H1 (cell line): ENCODE data around the gene YIPF2. TPM values are rescaled to one million over a fixed set of nuclear protein-coding genes. Genes with fewer than 3 reads are reported as not detected.

ENCODE experiments used
- CTCF ChIA-PET: fragments of 300-600 bp; sonication (Branson Sonifier 250); formaldehyde crosslinking; loops from one replicate; lab custom pipeline; 2021; ENCODE audit not compliant: partially characterized antibody; lab: Charles Lee
- POLR2A ChIA-PET: fragments of 300-600 bp; sonication (Branson Sonifier 250); formaldehyde crosslinking; loops from one replicate; lab custom pipeline; 2021; ENCODE audit warnings: inconsistent platforms; ENCODE audit not compliant: partially characterized antibody; lab: Charles Lee
- DNase-seq, 2 experiments: peaks; one replicate each; pipeline versions ENCODE4 v3.0.0 to v3.0.0-alpha.2; 2010 to 2022; ENCODE audit warnings: low spot score in 2 of 2, low read depth in 1 of 2, mixed read lengths in 1 of 2
- FAIRE-seq: peaks from 2 replicates; lab custom pipeline; 2011; peaks lifted over from hg19 to GRCh38; lab: Jason Lieb, UNC
- H2AFZ ChIP-seq: 2 replicates; pipeline ENCODE4 v1.8.1; 2012; ENCODE audit warnings: low read length, inconsistent platforms
- H2AK5ac ChIP-seq: 2 replicates; pipeline ENCODE4 v1.6.1; 2013; ENCODE audit warnings: low read depth, low read length
- H2BK120ac ChIP-seq: replicated peaks from 2 replicates; pipeline ENCODE3; 2013; ENCODE audit warnings: low read depth, low read length, inconsistent platforms
- H2BK12ac ChIP-seq: 2 replicates; pipeline ENCODE4 v1.6.1; 2013; ENCODE audit warnings: low read depth, low read length
- H2BK15ac ChIP-seq: 2 replicates; pipeline ENCODE4 v1.6.1; 2013; ENCODE audit warnings: low read length
- H2BK20ac ChIP-seq: 2 replicates; pipeline ENCODE4 v1.6.1; 2013; ENCODE audit warnings: low read length
- H2BK5ac ChIP-seq: 2 replicates; pipeline ENCODE4 v1.6.1; 2013; ENCODE audit warnings: low read depth, low read length
- H3K14ac ChIP-seq: 2 replicates; pipeline ENCODE4 v1.6.1; 2013; ENCODE audit warnings: inconsistent platforms; ENCODE audit not compliant: insufficient read length
- H3K18ac ChIP-seq: 2 replicates; pipeline ENCODE4 v1.6.1; 2013; ENCODE audit warnings: low read length; ENCODE audit errors: extremely low read depth
- H3K23ac ChIP-seq: 2 replicates; pipeline ENCODE4 v1.6.1; 2013; ENCODE audit warnings: inconsistent platforms; ENCODE audit not compliant: insufficient read length
- H3K23me2 ChIP-seq: 2 replicates; pipeline ENCODE4 v1.6.1; 2013; ENCODE audit warnings: low read depth, low read length
- H3K27ac ChIP-seq: 2 replicates; pipeline ENCODE4 v1.6.1; 2011; ENCODE audit warnings: low read depth, low read length, inconsistent platforms
- H3K27me3 ChIP-seq, 4 experiments: replicated peaks in 1 of 4; 1 replicate in 1 of 4; 2 replicates in 3 of 4; pipeline versions ENCODE4 v1.6.1 to v1.8.1; 2011 to 2013; ENCODE audit warnings: low read length in 3 of 4, mild to moderate bottlenecking in 3 of 4, inconsistent platforms in 2 of 4, mixed read lengths in 2 of 4, moderate library complexity in 1 of 4; ENCODE audit not compliant: control insufficient read depth in 3 of 4, insufficient read depth in 3 of 4; ENCODE audit errors: extremely low read depth in 1 of 4
- H3K36me3 ChIP-seq, 4 experiments: 2 replicates each; pipeline versions ENCODE4 v1.6.1 to v1.8.1; 2011 to 2013; ENCODE audit warnings: mild to moderate bottlenecking in 4 of 4, low read length in 3 of 4, moderate library complexity in 2 of 4, control low read depth in 1 of 4, inconsistent platforms in 1 of 4; ENCODE audit not compliant: insufficient read depth in 4 of 4, control insufficient read depth in 2 of 4
- H3K4ac ChIP-seq: replicated peaks from 2 replicates; pipeline ENCODE3; 2013; ENCODE audit warnings: low read length, low read depth, mixed read lengths, inconsistent platforms; ENCODE audit not compliant: insufficient read length
- H3K4me1 ChIP-seq, 4 experiments: replicated peaks in 1 of 4; 1 replicate in 1 of 4; 2 replicates in 3 of 4; pipeline versions ENCODE4 v1.6.1 to v1.8.1; 2011 to 2013; ENCODE audit warnings: low read length in 3 of 4, inconsistent platforms in 2 of 4, mixed read lengths in 1 of 4; ENCODE audit not compliant: insufficient read depth in 4 of 4, control insufficient read depth in 3 of 4
- H3K4me2 ChIP-seq, 2 experiments: 2 replicates each; pipeline versions ENCODE4 v1.6.1 to v1.8.1; 2011 to 2013; ENCODE audit warnings: low read depth in 2 of 2, low read length in 2 of 2, control low read depth in 1 of 2, inconsistent platforms in 1 of 2, mild to moderate bottlenecking in 1 of 2; ENCODE audit not compliant: insufficient read depth in 1 of 2
- H3K4me3 ChIP-seq, 4 experiments: fragments of 200-600, 300-600 bp in 1 of 4; sonication (generic), shearing (Covaris generic), sonication (Bioruptor Twin) in 1 of 4; 2 replicates each; pipeline versions ENCODE4 v1.5.1 to v1.8.1; 2011 to 2016; ENCODE audit warnings: low read length in 4 of 4, low read depth in 3 of 4, control low read depth in 2 of 4, inconsistent platforms in 2 of 4, mild to moderate bottlenecking in 2 of 4, mixed read lengths in 1 of 4, moderate library complexity in 1 of 4; ENCODE audit not compliant: insufficient read depth in 2 of 4; ENCODE audit errors: extremely low read depth in 1 of 4
- H3K56ac ChIP-seq: replicated peaks from 2 replicates; pipeline ENCODE3; 2013; ENCODE audit warnings: low read depth, mild to moderate bottlenecking, mixed read lengths, low read length, inconsistent platforms; ENCODE audit not compliant: insufficient read length
- H3K79me1 ChIP-seq: 2 replicates; pipeline ENCODE4 v1.6.1; 2013; ENCODE audit warnings: low read depth, low read length, control low read depth
- H3K79me2 ChIP-seq, 2 experiments: 2 replicates each; pipeline versions ENCODE4 v1.6.1 to v1.8.1; 2012 to 2013; ENCODE audit warnings: low read length in 2 of 2, mild to moderate bottlenecking in 2 of 2, inconsistent platforms in 1 of 2; ENCODE audit not compliant: insufficient read depth in 2 of 2, control insufficient read depth in 1 of 2
- H3K9ac ChIP-seq, 4 experiments: replicated peaks in 1 of 4; 1 replicate in 1 of 4; 2 replicates in 3 of 4; pipeline versions ENCODE4 v1.6.1 to v1.8.1; 2011 to 2013; ENCODE audit warnings: low read depth in 3 of 4, low read length in 3 of 4, control low read depth in 2 of 4, mild to moderate bottlenecking in 2 of 4, moderate library complexity in 2 of 4, inconsistent platforms in 1 of 4; ENCODE audit errors: extremely low read depth in 1 of 4
- H3K9me3 ChIP-seq, 2 experiments: 2 replicates each; pipeline versions ENCODE4 v1.6.1 to v1.8.1; 2012 to 2013; ENCODE audit warnings: mild to moderate bottlenecking in 2 of 2, moderate library complexity in 2 of 2, control low read depth in 1 of 2, inconsistent platforms in 1 of 2, low read depth in 1 of 2, low read length in 1 of 2, mixed read lengths in 1 of 2; ENCODE audit not compliant: insufficient read depth in 2 of 2
- H4K20me1 ChIP-seq, 2 experiments: replicated peaks in 1 of 2; 2 replicates each; pipeline versions ENCODE3 to v1.8.1; 2011 to 2013; ENCODE audit warnings: inconsistent platforms in 2 of 2, low read length in 2 of 2, mild to moderate bottlenecking in 1 of 2; ENCODE audit not compliant: insufficient read depth in 2 of 2, control insufficient read depth in 1 of 2
- H4K5ac ChIP-seq: 2 replicates; pipeline ENCODE4 v1.6.1; 2013; ENCODE audit warnings: low read length, low read depth, mixed read lengths, inconsistent platforms; ENCODE audit not compliant: insufficient read length
- H4K8ac ChIP-seq: 2 replicates; pipeline ENCODE4 v1.8.0; 2013; ENCODE audit warnings: mild to moderate bottlenecking, moderate library complexity, low read length, inconsistent platforms; ENCODE audit not compliant: insufficient read depth; ENCODE audit errors: extremely low read depth
- H4K91ac ChIP-seq: replicated peaks from 2 replicates; pipeline ENCODE3; 2013; ENCODE audit warnings: low read length, mixed read lengths, inconsistent platforms; ENCODE audit not compliant: insufficient read length
- CREB1 ChIP-seq: IDR thresholded peaks from 2 replicates; pipeline ENCODE4 v1.6.1; 2012; ENCODE audit warnings: inconsistent platforms
- GTF2F1 ChIP-seq: IDR thresholded peaks from 2 replicates; pipeline ENCODE4 v1.6.1; 2012; ENCODE audit warnings: low read depth, low read length, improper control_type of control experiment, borderline replicate concordance
- JUN ChIP-seq: IDR thresholded peaks from 2 replicates; pipeline ENCODE4 v1.6.1; 2011; ENCODE audit warnings: low read depth, mild to moderate bottlenecking, improper control_type of control experiment, low read length
- MAX ChIP-seq: IDR thresholded peaks from 2 replicates; pipeline ENCODE4 v1.6.1; 2012; ENCODE audit warnings: inconsistent platforms
- SIN3A ChIP-seq, 2 experiments: IDR thresholded peaks in 1 of 2; conservative IDR thresholded peaks in 1 of 2; 2 replicates each; pipeline ENCODE4 v1.6.1; 2011 to 2012; ENCODE audit warnings: low read length in 2 of 2, improper control_type of control experiment in 1 of 2, low read depth in 1 of 2, mild to moderate bottlenecking in 1 of 2
- SP1 ChIP-seq: IDR thresholded peaks from 2 replicates; pipeline ENCODE4 v1.6.1; 2011; ENCODE audit warnings: low read depth, low read length
- WGBS, 2 experiments: shearing (Covaris generic) in 1 of 2; methylation state at CpG; one replicate each; pipeline versions ENCODE4 v1.1.6 to v1.1.7; 2013 to 2015; ENCODE audit warnings: low lambda C conversion rate in 2 of 2, mixed read lengths in 2 of 2, inconsistent platforms in 1 of 2, low coverage in 1 of 2, missing lambda C conversion rate in 1 of 2; ENCODE audit not compliant: insufficient replicate concordance in 2 of 2, insufficient coverage in 1 of 2, insufficient read length in 1 of 2; ENCODE audit errors: extremely low coverage in 1 of 2, missing lambda C conversion rate in 1 of 2; 5-methylcytosine and 5-hydroxymethylcytosine counted together
- polyA plus RNA-seq, 7 experiments: library from polyadenylated mRNA; depleted of rRNA in 3 of 7; stranded (reverse) in 5 of 7; unstranded in 2 of 7; fragments of >200 nt in 5 of 7; fragments of 200-250 nt in 2 of 7; gene quantifications; 1 replicate in 5 of 7; 2 replicates in 1 of 7; 4 replicates in 1 of 7; pipeline versions ENCODE4 v1.2.1 to v1.2.3, GENCODE V29; 2011 to 2013; ENCODE audit warnings: missing spikeins in 2 of 7, mixed read lengths in 2 of 7
- total RNA-seq: library from RNA; stranded (reverse); fragmentation: NEBNext Ultra II Directional; extraction: Animal tissue kit (Norgen Biotek cat#: 25700); gene quantifications from 2 replicates; pipeline ENCODE4 v1.2.1, GENCODE V29; 2021
- TF ChIP-seq, protein P1 (sequence below): IDR thresholded peaks from 2 replicates; pipeline ENCODE4 v1.6.1; 2012; ENCODE audit warnings: low read length, inconsistent platforms

YIPF2 gene
- total and polyA plus RNA-seq, 2 of the 8 experiments (the other 6 are each of a cell fraction or from before 2014, with no cell fraction given) = 48.3 to 112 TPM

- H3K4me1 ChIP-seq = peaks cover 14 to 32% (median 27%) of the 10 kb centered on the region in 4 experiments
- no peak overlapping the region for H2AFZ ChIP-seq
- no peak overlapping the region for H4K8ac ChIP-seq
- no peak overlapping the region for H3K4ac ChIP-seq
- FAIRE-seq = no peak
- 90% methylated on average over 7 of the region's 7 CpGs; no CpG with 5 or more reads in 1 of the 2 experiments for WGBS, 2 experiments
- no peaks in the 10 kb centered on the region for H3K9me3 ChIP-seq
- POLR2A ChIA-PET = interaction anchor here (2.1 to 3.8 kb wide), 2 partner anchors 15 to 22 kb away, joined by 8 to 18 read pairs; no protein-coding TSS in a partner anchor
- H3K14ac ChIP-seq = no peak overlapping the region
- peaks cover 0 to 80% of the 10 kb centered on the region in 2 experiments; a peak in 2 of 4 replicates for H3K79me2 ChIP-seq
- no peaks in the 10 kb centered on the region for H3K36me3 ChIP-seq
- H2BK20ac ChIP-seq = no peak overlapping the region
- H2BK12ac ChIP-seq = no peak overlapping the region
- no peak overlapping the region for H3K4me3 ChIP-seq
- TF ChIP-seq SIN3A (conservative IDR thresholded peaks at IDR 0.05 in 1 of 2, IDR thresholded peaks at IDR 0.05 in 1 of 2; ENCODE audit: low read depth in 1 of 2, low read length in 2 of 2) (no peak), MAX (no peak), CREB1 (no peak), GTF2F1 (no peak), JUN (no peak), SP1 (no peak)
- TF ChIP-seq, protein P1, sequence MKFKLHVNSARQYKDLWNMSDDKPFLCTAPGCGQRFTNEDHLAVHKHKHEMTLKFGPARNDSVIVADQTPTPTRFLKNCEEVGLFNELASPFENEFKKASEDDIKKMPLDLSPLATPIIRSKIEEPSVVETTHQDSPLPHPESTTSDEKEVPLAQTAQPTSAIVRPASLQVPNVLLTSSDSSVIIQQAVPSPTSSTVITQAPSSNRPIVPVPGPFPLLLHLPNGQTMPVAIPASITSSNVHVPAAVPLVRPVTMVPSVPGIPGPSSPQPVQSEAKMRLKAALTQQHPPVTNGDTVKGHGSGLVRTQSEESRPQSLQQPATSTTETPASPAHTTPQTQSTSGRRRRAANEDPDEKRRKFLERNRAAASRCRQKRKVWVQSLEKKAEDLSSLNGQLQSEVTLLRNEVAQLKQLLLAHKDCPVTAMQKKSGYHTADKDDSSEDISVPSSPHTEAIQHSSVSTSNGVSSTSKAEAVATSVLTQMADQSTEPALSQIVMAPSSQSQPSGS = no peak
- no peaks in the 10 kb centered on the region for H3K23me2 ChIP-seq
- no peak overlapping the region for H4K91ac ChIP-seq
- H2BK5ac ChIP-seq = no peak overlapping the region
- peaks cover 31% of the 10 kb centered on the region for H3K79me1 ChIP-seq
- H4K20me1 ChIP-seq = peaks cover 8 to 27% of the 10 kb centered on the region in 2 experiments
- H3K23ac ChIP-seq = no peak overlapping the region
- no peak overlapping the region for H3K9ac ChIP-seq
- no peaks in the 10 kb centered on the region for H3K27me3 ChIP-seq
- H3K18ac ChIP-seq = no peak overlapping the region
- H3K4me2 ChIP-seq = no peak overlapping the region
- H2BK120ac ChIP-seq = no peak overlapping the region
- no peak overlapping the region for H4K5ac ChIP-seq
- no peak overlapping the region for H2AK5ac ChIP-seq
- H3K56ac ChIP-seq = no peak overlapping the region
- H3K27ac ChIP-seq = no peak overlapping the region
- H2BK15ac ChIP-seq = no peak overlapping the region
- no peak for DNase-seq
- CTCF ChIA-PET = interaction anchor here (0.8 to 5.4 kb wide), 6 partner anchors 13 to 47 kb away, joined by 3 to 29 read pairs (median 6); no protein-coding TSS in a partner anchor
Measured at GRCh38 chr19:10894911-10895213, 33.6 kb downstream of the YIPF2 start.
